SH-SY5Y (cell line): Measurements from ENCODE around the gene NTM.

Source experiments
- GATA2 ChIP-seq: IDR thresholded peaks from 2 replicates; pipeline ENCODE4 v1.6.1; 2011; ENCODE audit warnings: mild to moderate bottlenecking, low read depth, low read length
- GATA3 ChIP-seq: IDR thresholded peaks from 2 replicates; pipeline ENCODE4 v1.6.1; 2011; ENCODE audit warnings: low read depth, mild to moderate bottlenecking, low read length, moderate library complexity

DNA sequence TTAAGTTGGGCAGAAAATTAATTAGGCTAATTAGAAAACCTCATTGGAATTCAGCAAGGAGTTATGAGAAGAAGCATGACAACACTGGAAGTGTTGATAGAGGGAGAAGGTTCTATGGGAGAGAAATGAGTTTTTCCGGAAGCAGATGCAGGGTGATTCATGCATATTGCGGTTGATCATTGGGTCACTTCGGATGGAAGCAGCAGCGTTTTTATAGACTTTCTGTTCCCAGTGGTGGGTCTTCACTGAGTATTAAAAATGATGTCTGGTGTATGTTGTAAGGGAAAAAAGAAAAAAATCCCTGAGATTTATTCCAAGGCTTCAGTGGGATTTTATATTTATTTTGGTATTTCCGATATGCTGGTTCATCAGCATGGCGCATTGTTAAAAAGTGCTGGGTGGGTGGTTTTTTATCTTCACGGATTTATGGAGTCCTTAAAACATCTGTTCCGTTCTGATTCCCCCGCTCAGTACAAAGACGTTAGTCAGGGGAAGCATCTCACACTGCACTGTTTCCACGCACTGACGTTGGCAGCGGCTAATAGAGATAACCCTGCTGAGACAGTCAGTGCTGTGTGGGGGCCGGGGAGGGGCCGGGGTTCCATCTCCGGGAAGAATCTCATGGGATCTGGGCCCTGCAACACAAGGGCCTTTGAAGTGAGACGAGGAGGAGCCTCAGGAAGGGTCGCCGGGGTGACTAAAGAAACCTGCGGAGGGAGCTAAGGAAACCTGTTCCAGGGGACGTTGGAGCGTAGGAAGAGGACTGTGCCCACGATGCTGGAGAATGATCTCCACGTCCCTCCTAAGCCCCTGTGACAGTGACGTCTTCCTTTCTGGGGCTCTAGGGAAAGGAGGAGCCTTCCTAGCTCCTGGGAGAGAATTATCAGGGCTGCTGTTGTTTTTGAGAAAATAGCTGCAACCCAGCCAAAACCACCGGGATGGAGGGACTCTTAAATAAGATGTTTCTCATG lies 390.0 kb downstream of the NTM start:
- TF ChIP-seq GATA2: no peak
- TF ChIP-seq GATA3: no peak
